ENCODE results near the gene C9orf72.

GRCh38 chr9:27602142-27602861 lies 29.0 kb upstream of the C9orf72 start:
- TF ChIP-seq POLR2AphosphoS5 (IDR thresholded peaks at IDR 0.05; ENCODE audit: borderline replicate concordance, low read depth, low read length), result no peak
- no peak for TF ChIP-seq EZH2 (IDR thresholded peaks at IDR 0.05)
- no peak for TF ChIP-seq FOXP2 (optimal IDR thresholded peaks at IDR 0.05; ENCODE audit: control extremely low read depth, extremely low read length, insufficient read depth)

Data from SK-N-MC (cell line).